K562 (cell line): Measurements from ENCODE around the gene OR4D2. TPM values are rescaled to one million over a fixed set of nuclear protein-coding genes. Genes with fewer than 3 reads are reported as not detected.

Experiments used
- BDP1 ChIP-seq: IDR thresholded peaks from 3 replicates; pipeline ENCODE4 v1.6.1; 2011; ENCODE audit not compliant: insufficient read length, insufficient read depth
- CBX3 ChIP-seq, 2 experiments: IDR thresholded peaks; 1 replicate in 1 of 2; 2 replicates in 1 of 2; pipeline ENCODE4 v1.6.1; 2012; ENCODE audit warnings: inconsistent platforms in 2 of 2, low read length in 2 of 2, borderline replicate concordance in 1 of 2, control low read depth in 1 of 2
- DIDO1 ChIP-seq: fragments of 450-650 bp; IDR thresholded peaks from 2 replicates; pipeline ENCODE4 v1.6.1; 2016; ENCODE audit warnings: low read depth, missing biosample characterization, missing genetic modification characterization
- ESRRB ChIP-seq: fragments of 250-450 bp; sonication (Bioruptor Pico); IDR thresholded peaks from 2 replicates; pipeline ENCODE4 v1.5.0; 2020; ENCODE audit warnings: mild to moderate bottlenecking, moderate library complexity, borderline replicate concordance
- GATAD2A ChIP-seq: fragments of 450-650 bp; IDR thresholded peaks from 2 replicates; pipeline ENCODE4 v1.6.1; 2017
- LEF1 ChIP-seq: fragments of 450-650 bp; IDR thresholded peaks from 2 replicates; pipeline ENCODE4 v1.6.1; 2016; ENCODE audit warnings: mild to moderate bottlenecking
- MECOM ChIP-seq: fragments of 250-450 bp; sonication (Bioruptor Pico); IDR thresholded peaks from 2 replicates; pipeline ENCODE4 v1.8.0; 2022; ENCODE audit warnings: inconsistent platforms
- NELFE ChIP-seq: IDR thresholded peaks from 2 replicates; pipeline ENCODE4 v1.6.1; 2011; ENCODE audit warnings: mild to moderate bottlenecking; ENCODE audit not compliant: insufficient read depth, insufficient read length
- RAD51 ChIP-seq: fragments of 450-650 bp; IDR thresholded peaks from 2 replicates; pipeline ENCODE4 v1.7.1; 2016; ENCODE audit warnings: low read depth, mild to moderate bottlenecking, borderline replicate concordance
- RFX7 ChIP-seq: fragments of 250-450 bp; sonication (Bioruptor Pico); IDR thresholded peaks from 2 replicates; pipeline ENCODE4 v1.5.1; 2021; ENCODE audit warnings: mild to moderate bottlenecking
- RHOXF2B ChIP-seq: fragments of 250-450 bp; sonication (Bioruptor Pico); conservative IDR thresholded peaks from 2 replicates; pipeline ENCODE4 v1.5.1; 2021
- SIX5 ChIP-seq, 2 experiments: IDR thresholded peaks; 2 replicates each; pipeline ENCODE4 v1.6.1; 2011; ENCODE audit warnings: low read length in 2 of 2, borderline replicate concordance in 1 of 2, low read depth in 1 of 2, mild to moderate bottlenecking in 1 of 2, moderate library complexity in 1 of 2; ENCODE audit not compliant: insufficient read depth in 1 of 2
- ZFP1 ChIP-seq: fragments of 450-650 bp; formaldehyde crosslinking; IDR thresholded peaks from 2 replicates; pipeline ENCODE4 v1.4.0; 2020; ENCODE audit warnings: mild to moderate bottlenecking, mixed read lengths
- ZNF224 ChIP-seq: sonication (generic); formaldehyde crosslinking; IDR thresholded peaks from 2 replicates; pipeline ENCODE4 v1.8.0; 2022; ENCODE audit warnings: mild to moderate bottlenecking, missing genetic modification reagents
- ZNF41 ChIP-seq: fragments of 250-450 bp; sonication (Bioruptor Pico); conservative IDR thresholded peaks from 2 replicates; pipeline ENCODE4 v1.4.0; 2020; ENCODE audit warnings: mild to moderate bottlenecking
- ZNF77 ChIP-seq: fragments of 250-450 bp; sonication (Bioruptor Pico); IDR thresholded peaks from 2 replicates; pipeline ENCODE4 v1.5.0; 2020
- polyA plus RNA-seq, 8 experiments: library from polyadenylated mRNA; depleted of rRNA in 4 of 8; stranded (reverse) in 5 of 8; unstranded in 3 of 8; fragments of >200 nt; fragmentation: Nextera tagmentation in 2 of 8; fragmentation: Illumina TruSeq in 1 of 8; extraction: Ambion mirVana in 2 of 8; extraction: Trizol in 1 of 8; gene quantifications; 2 replicates each; pipeline versions ENCODE4 v1.2.1 to v1.2.3, GENCODE V29; 2011 to 2014; ENCODE audit warnings: inconsistent platforms in 1 of 8, missing spikeins in 1 of 8
- total RNA-seq, 7 experiments: library from RNA; depleted of rRNA in 6 of 7; stranded (reverse); fragments of >200 nt in 6 of 7; fragmentation: Illumina TruSeq in 2 of 7; extraction: Trizol in 2 of 7; gene quantifications; 2 replicates each; pipeline versions ENCODE4 v1.2.1 to v1.2.3, GENCODE V29; 2011 to 2021; ENCODE audit warnings: low replicate concordance in 1 of 7
- TF ChIP-seq, protein P1 (sequence below), 3 experiments: fragments of 200-800 bp in 1 of 3; fragments of 250-450 bp in 1 of 3; fragments of 450-650 bp in 1 of 3; sonication (Bioruptor Pico) in 1 of 3; sonication (Bioruptor generic) in 1 of 3; formaldehyde crosslinking in 1 of 3; IDR thresholded peaks; 2 replicates each; pipeline versions ENCODE4 v1.6.1 to v1.8.0; 2016 to 2022; ENCODE audit warnings: mild to moderate bottlenecking in 2 of 3, missing genetic modification characterization in 2 of 3, missing compliant biosample characterization in 1 of 3, moderate library complexity in 1 of 3
- TF ChIP-seq, protein P2 (sequence below): fragments of 250-450 bp; sonication (Bioruptor Pico); IDR thresholded peaks from 2 replicates; pipeline ENCODE4 v1.5.0; 2021
- TF ChIP-seq, protein P3 (sequence below), 2 experiments: IDR thresholded peaks; 2 replicates each; pipeline ENCODE4 v1.6.1; 2011; ENCODE audit warnings: borderline replicate concordance in 1 of 2, control low read depth in 1 of 2, low read depth in 1 of 2, low read length in 1 of 2, mild to moderate bottlenecking in 1 of 2, mixed read lengths in 1 of 2, moderate library complexity in 1 of 2; ENCODE audit not compliant: insufficient read depth in 1 of 2, insufficient read length in 1 of 2, poor library complexity in 1 of 2, severe bottlenecking in 1 of 2; ENCODE audit errors: extremely low read depth in 1 of 2
- TF ChIP-seq, protein P4 (sequence below): fragments of 250-450 bp; sonication (Bioruptor Pico); IDR thresholded peaks from 2 replicates; pipeline ENCODE4 v1.8.0; 2021; ENCODE audit warnings: moderate library complexity, mild to moderate bottlenecking, inconsistent platforms
- TF ChIP-seq, protein P5 (sequence below), 2 experiments: fragments of 250-450 bp in 1 of 2; fragments of 450-650 bp in 1 of 2; sonication (Bioruptor Pico) in 1 of 2; IDR thresholded peaks; 2 replicates each; pipeline versions ENCODE4 v1.6.1 to v1.8.0; 2016 to 2021; ENCODE audit warnings: mild to moderate bottlenecking in 2 of 2, moderate library complexity in 2 of 2, missing compliant biosample characterization in 1 of 2, missing genetic modification characterization in 1 of 2

The OR4D2 gene
- total and polyA plus RNA-seq, 9 of the 15 experiments (the other 6 are each of a cell fraction or from before 2014, with no cell fraction given): not detected

DNA sequence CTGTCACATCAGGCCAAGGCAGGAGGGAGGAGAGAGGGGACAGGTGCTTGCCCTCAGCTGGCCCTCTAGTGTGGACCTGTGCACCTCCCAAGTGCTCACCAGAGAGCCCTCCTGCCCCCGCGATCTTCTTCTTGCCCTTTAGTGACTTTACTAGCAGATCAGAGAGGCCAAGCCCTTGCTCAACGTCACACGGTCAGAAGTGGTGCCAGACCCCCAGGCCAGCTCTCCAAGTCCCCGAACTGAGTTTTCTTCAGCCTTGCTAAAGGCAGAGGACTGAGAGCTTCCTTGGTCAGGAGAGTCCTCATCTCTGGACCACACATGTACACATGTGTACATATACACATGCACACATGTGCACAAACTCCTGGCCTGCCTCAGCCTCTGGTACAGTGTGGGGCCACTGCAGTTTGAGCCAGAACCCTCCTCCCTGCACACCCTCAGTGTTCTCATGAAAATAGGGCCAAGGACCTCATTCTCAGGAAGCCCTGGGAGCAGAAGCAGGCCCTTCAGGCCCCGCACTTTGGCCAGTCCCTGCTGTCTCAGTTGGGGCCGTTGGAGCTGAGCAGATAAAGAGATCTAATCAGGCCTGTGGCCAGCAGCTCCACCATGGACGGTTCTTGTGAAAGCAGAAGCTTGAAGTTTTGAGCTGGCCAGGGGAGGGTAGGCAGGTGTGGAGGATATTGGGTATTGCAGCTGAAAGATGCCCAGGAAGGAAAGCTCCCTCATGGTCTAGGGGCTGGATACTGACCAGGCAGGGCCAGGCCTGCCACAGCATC is 18.4 kb downstream of the OR4D2 start (continued):
- TF ChIP-seq BDP1 (no peak), NELFE (no peak), ZNF41 (CRISPR knock-in tag) (peak; percentile 66; the same call in 1 of the 2 replicates), SIX5 (IDR thresholded peaks at IDR 0.05; ENCODE audit: borderline replicate concordance in 1 of 2, insufficient read depth in 1 of 2, low read depth in 1 of 2, low read length in 2 of 2) (no peak), RHOXF2B (no peak), DIDO1 (tag) (no peak), GATAD2A (no peak), ESRRB (no peak), ZFP1 (no peak), MECOM (no peak; the same call in 1 of the 2 replicates), LEF1 (peak; percentile 41; the same call in 1 of the 2 replicates), ZNF77 (CRISPR knock-in tag) (no peak), CBX3 (IDR thresholded peaks at IDR 0.05; ENCODE audit: borderline replicate concordance in 1 of 2, low read length in 2 of 2) (no peak), RAD51 (no peak), RFX7 (CRISPR knock-in tag) (no peak), ZNF224 (CRISPR knock-in tag) (no peak)
- TF ChIP-seq, protein P1, sequence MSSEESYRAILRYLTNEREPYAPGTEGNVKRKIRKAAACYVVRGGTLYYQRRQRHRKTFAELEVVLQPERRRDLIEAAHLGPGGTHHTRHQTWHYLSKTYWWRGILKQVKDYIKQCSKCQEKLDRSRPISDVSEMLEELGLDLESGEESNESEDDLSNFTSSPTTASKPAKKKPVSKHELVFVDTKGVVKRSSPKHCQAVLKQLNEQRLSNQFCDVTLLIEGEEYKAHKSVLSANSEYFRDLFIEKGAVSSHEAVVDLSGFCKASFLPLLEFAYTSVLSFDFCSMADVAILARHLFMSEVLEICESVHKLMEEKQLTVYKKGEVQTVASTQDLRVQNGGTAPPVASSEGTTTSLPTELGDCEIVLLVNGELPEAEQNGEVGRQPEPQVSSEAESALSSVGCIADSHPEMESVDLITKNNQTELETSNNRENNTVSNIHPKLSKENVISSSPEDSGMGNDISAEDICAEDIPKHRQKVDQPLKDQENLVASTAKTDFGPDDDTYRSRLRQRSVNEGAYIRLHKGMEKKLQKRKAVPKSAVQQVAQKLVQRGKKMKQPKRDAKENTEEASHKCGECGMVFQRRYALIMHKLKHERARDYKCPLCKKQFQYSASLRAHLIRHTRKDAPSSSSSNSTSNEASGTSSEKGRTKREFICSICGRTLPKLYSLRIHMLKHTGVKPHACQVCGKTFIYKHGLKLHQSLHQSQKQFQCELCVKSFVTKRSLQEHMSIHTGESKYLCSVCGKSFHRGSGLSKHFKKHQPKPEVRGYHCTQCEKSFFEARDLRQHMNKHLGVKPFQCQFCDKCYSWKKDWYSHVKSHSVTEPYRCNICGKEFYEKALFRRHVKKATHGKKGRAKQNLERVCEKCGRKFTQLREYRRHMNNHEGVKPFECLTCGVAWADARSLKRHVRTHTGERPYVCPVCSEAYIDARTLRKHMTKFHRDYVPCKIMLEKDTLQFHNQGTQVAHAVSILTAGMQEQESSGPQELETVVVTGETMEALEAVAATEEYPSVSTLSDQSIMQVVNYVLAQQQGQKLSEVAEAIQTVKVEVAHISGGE (CRISPR knock-in tag; IDR thresholded peaks at IDR 0.05): peak in 1 of 3 experiments; percentile 72; a peak in 2 of 6 replicates
- TF ChIP-seq, protein P2, sequence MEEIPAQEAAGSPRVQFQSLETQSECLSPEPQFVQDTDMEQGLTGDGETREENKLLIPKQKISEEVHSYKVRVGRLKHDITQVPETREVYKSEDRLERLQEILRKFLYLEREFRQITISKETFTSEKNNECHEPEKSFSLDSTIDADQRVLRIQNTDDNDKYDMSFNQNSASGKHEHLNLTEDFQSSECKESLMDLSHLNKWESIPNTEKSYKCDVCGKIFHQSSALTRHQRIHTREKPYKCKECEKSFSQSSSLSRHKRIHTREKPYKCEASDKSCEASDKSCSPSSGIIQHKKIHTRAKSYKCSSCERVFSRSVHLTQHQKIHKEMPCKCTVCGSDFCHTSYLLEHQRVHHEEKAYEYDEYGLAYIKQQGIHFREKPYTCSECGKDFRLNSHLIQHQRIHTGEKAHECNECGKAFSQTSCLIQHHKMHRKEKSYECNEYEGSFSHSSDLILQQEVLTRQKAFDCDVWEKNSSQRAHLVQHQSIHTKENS: no peak
- TF ChIP-seq, protein P3, sequence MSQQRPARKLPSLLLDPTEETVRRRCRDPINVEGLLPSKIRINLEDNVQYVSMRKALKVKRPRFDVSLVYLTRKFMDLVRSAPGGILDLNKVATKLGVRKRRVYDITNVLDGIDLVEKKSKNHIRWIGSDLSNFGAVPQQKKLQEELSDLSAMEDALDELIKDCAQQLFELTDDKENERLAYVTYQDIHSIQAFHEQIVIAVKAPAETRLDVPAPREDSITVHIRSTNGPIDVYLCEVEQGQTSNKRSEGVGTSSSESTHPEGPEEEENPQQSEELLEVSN (IDR thresholded peaks at IDR 0.05; ENCODE audit: borderline replicate concordance in 1 of 2, extremely low read depth in 1 of 2, insufficient read depth in 1 of 2, insufficient read length in 1 of 2, low read depth in 1 of 2, low read length in 1 of 2, poor library complexity in 1 of 2, severe bottlenecking in 1 of 2): no peak
- TF ChIP-seq, protein P4, sequence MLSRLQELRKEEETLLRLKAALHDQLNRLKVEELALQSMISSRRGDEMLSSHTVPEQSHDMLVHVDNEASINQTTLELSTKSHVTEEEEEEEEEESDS (CRISPR knock-in tag): no peak
- TF ChIP-seq, protein P5, sequence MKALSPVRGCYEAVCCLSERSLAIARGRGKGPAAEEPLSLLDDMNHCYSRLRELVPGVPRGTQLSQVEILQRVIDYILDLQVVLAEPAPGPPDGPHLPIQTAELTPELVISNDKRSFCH (CRISPR knock-in tag; IDR thresholded peaks at IDR 0.05): no peak
- TF ChIP-seq, protein P5 (tag; IDR thresholded peaks at IDR 0.05): no peak
